Measurements from ENCODE around the gene TLX2. TPM values are rescaled to one million over a fixed set of nuclear protein-coding genes. Genes with fewer than 3 reads are reported as not detected.
A peak's percentile ranks its signal among the peaks of the same experiment; 100 is the strongest.

Gene TLX2
- total and polyA plus RNA-seq, 2 of the 8 experiments (the other 6 are each of a cell fraction or from before 2014, with no cell fraction given), result 0.06 to 0.17 TPM

DNA sequence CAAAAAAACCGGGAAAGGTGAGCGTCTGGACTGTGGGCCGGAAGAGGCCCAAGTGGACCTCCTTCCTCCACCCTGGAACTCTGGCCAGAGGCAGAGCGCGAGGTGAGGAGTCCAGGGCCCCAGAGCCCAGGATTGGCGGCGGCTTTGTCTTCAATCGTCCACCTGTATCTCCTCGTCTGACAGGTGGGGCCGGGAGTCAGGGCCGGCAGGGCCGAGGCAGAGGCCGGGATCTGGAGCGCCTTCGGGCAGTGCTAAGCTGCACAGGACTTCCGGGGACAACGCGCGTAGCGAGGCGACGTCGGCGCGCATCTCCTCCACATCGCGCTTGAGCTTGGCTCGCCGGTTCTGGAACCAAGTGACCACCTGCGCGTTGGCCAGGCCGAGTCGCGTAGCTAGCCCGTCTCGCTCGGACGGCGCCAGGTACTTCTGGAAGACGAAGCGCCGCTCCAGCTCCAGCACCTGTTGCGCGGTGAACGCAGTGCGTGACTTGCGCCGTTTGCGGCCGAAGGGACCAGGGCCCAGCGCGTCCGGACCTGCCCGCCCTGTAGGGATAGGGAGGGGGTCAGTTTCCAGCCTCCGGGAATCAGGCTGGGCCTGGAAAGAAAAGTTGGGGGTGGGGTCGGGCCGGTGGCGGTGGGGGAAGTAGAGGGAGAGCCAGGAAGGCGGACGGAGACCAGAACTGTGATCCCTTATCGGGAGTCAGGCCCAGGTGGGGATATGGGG lies 16.3 kb upstream of the TLX2 start (continued):
- no peak for TF ChIP-seq GABPA (IDR thresholded peaks at IDR 0.05; ENCODE audit: borderline replicate concordance, insufficient read depth, low read length)
- no peak for TF ChIP-seq JUND (IDR thresholded peaks at IDR 0.05; ENCODE audit: low read length)
- TF ChIP-seq ATF3 (IDR thresholded peaks at IDR 0.05; ENCODE audit: insufficient read depth, low read depth, low read length), result no peak
- no peak for TF ChIP-seq NRF1 (IDR thresholded peaks at IDR 0.05; ENCODE audit: low read depth, low read length)
- no peak for TF ChIP-seq CBX5 (IDR thresholded peaks at IDR 0.05; ENCODE audit: low read depth, low read length)
- TF ChIP-seq BACH1 (IDR thresholded peaks at IDR 0.05; ENCODE audit: low read length), result 0 out of 2 replicates have a peak, but pooled peaks have one; percentile 34
- TF ChIP-seq TCF12 (IDR thresholded peaks at IDR 0.05; ENCODE audit: low read depth, low read length), result no peak
- TF ChIP-seq CTCF (IDR thresholded peaks at IDR 0.05; ENCODE audit: control extremely low read depth in 1 of 3, insufficient read depth in 1 of 3, low read depth in 1 of 3, low read length in 3 of 3), result no peak
- no peak for TF ChIP-seq RFX5 (IDR thresholded peaks at IDR 0.05; ENCODE audit: borderline replicate concordance, low read depth, low read length)
- TF ChIP-seq CTBP2 (IDR thresholded peaks at IDR 0.05; ENCODE audit: borderline replicate concordance, insufficient read depth, insufficient read length, low read length), result no peak
- TF ChIP-seq EP300 (IDR thresholded peaks at IDR 0.05; ENCODE audit: borderline replicate concordance in 1 of 2, low read depth in 2 of 2, low read length in 2 of 2), result no peak
- no peak for TF ChIP-seq POU5F1 (IDR thresholded peaks at IDR 0.05; ENCODE audit: low read depth, low read length)
- no peak for TF ChIP-seq TBP (IDR thresholded peaks at IDR 0.05; ENCODE audit: low read depth, low read length)
- no peak for TF ChIP-seq JUN (IDR thresholded peaks at IDR 0.05; ENCODE audit: low read depth, low read length)
- no peak for TF ChIP-seq KDM1A (IDR thresholded peaks at IDR 0.05; ENCODE audit: borderline replicate concordance, low read length)
- TF ChIP-seq HDAC2 (IDR thresholded peaks at IDR 0.05; ENCODE audit: borderline replicate concordance in 1 of 2, low read depth in 2 of 2, low read length in 2 of 2), result no peak

All from H1 (cell line).